K562 (cell line): Measurements from ENCODE around the gene E2F7.

Experiments used
- NCOA2 ChIP-seq, 2 experiments: fragments of 450-650 bp; IDR thresholded peaks; 2 replicates each; pipeline ENCODE4 v1.6.1; 2018; ENCODE audit warnings: mild to moderate bottlenecking in 2 of 2, moderate library complexity in 1 of 2; ENCODE audit not compliant: partially characterized antibody in 2 of 2
- RAD21 ChIP-seq, 2 experiments: fragments of 250-450 bp in 1 of 2; fragments of 450-650 bp in 1 of 2; sonication (Bioruptor Pico) in 1 of 2; formaldehyde crosslinking in 1 of 2; IDR thresholded peaks in 1 of 2; conservative IDR thresholded peaks in 1 of 2; 2 replicates each; pipeline versions ENCODE4 v1.4.0 to v1.8.0; 2020 to 2022; ENCODE audit warnings: mild to moderate bottlenecking in 2 of 2, moderate library complexity in 1 of 2
- SNIP1 ChIP-seq: fragments of 450-650 bp; IDR thresholded peaks from 2 replicates; pipeline ENCODE4 v1.7.1; 2017; ENCODE audit warnings: low read depth, mild to moderate bottlenecking
- TF ChIP-seq, protein P1 (sequence below): fragments of 250-450 bp; sonication (Bioruptor Pico); IDR thresholded peaks from 2 replicates; pipeline ENCODE4 v1.9.0; 2021; ENCODE audit warnings: mild to moderate bottlenecking

DNA sequence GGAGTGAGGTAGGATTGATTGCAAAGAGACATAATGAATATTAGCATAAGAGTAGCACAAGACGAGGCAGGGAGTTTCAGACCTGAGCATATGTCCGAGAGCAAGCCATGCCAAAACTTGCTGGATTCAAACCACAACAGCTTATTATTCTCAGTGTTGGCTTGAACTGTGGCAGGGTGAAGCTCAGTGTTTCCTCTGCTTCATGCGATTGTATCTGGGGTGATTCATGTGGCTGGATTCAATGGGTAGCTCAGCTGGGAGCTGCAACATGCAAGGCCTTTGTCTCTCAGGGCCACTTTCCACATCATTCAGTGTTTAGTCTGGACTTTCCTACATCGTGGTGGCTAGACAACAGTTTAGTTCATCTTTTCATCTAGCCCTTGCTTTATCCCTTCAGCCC, 22.1 kb upstream of the E2F7 start:
- TF ChIP-seq SNIP1 = no peak
- TF ChIP-seq NCOA2 (IDR thresholded peaks at IDR 0.05; ENCODE audit: partially characterized antibody in 2 of 2) = no peak
- TF ChIP-seq, protein P1, sequence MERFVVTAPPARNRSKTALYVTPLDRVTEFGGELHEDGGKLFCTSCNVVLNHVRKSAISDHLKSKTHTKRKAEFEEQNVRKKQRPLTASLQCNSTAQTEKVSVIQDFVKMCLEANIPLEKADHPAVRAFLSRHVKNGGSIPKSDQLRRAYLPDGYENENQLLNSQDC = no peak
- no peak for TF ChIP-seq RAD21 (CRISPR knock-in tag; conservative IDR thresholded peaks at IDR 0.05 in 1 of 2, IDR thresholded peaks at IDR 0.05 in 1 of 2)
